ENCODE results near the gene TNIP2.

GRCh38 chr4:2744576-2745270 is 11.4 kb downstream of the TNIP2 start:
- TF ChIP-seq CTCF (IDR thresholded peaks at IDR 0.05) (no peak), POLR2A (IDR thresholded peaks at IDR 0.05; ENCODE audit: low read depth) (no peak)

Data from esophagus muscularis mucosa (tissue), 3 donors.